CD4-positive, alpha-beta T cell treated with Interleukin-2 at 100 ng/mL for 4 hours (primary cell): Measurements from ENCODE around the gene BAZ2B.
A peak's percentile ranks its signal among the peaks of the same experiment; 100 is the strongest.

ENCODE experiments used
- DNase-seq: peaks from one replicate; pipeline ENCODE4 v3.0.0-alpha.2; 2020; ENCODE audit warnings: low spot score

Gene BAZ2B

GRCh38 chr2:159617100-159617499 lies 752 bp upstream of the BAZ2B start:
- no peak for DNase-seq

- peak; percentile 24 for DNase-seq
Measured at GRCh38 chr2:159615367-159616285, 722 bp downstream of the BAZ2B start.

- no peak for DNase-seq
Measured at GRCh38 chr2:159614534-159615366, 1.6 kb downstream of the BAZ2B start.

- no peak for DNase-seq
Measured at GRCh38 chr2:159613651-159614285, 2.6 kb downstream of the BAZ2B start.

- no peak for DNase-seq
Measured at GRCh38 chr2:159613091-159613490, 3.3 kb downstream of the BAZ2B start.

- no peak for DNase-seq
Measured at GRCh38 chr2:159612255-159612901, 4.0 kb downstream of the BAZ2B start.

GRCh38 chr2:159609811-159610549 lies 6.4 kb downstream of the BAZ2B start:
- DNase-seq = no peak

GRCh38 chr2:159608723-159609308 lies 7.5 kb downstream of the BAZ2B start:
- no peak for DNase-seq

GRCh38 chr2:159608108-159608507 lies 8.2 kb downstream of the BAZ2B start:
- DNase-seq = no peak

GRCh38 chr2:159606287-159606686 lies 10.1 kb downstream of the BAZ2B start:
- no peak for DNase-seq

- no peak for DNase-seq
Measured at GRCh38 chr2:159605441-159606178, 10.7 kb downstream of the BAZ2B start.

GRCh38 chr2:159604159-159604558 lies 12.2 kb downstream of the BAZ2B start:
- DNase-seq = no peak

- DNase-seq = no peak
Measured at GRCh38 chr2:159600752-159601151, 15.6 kb downstream of the BAZ2B start.

GRCh38 chr2:159595410-159596046 lies 20.8 kb downstream of the BAZ2B start:
- DNase-seq = no peak

- no peak for DNase-seq
Measured at GRCh38 chr2:159592441-159592840, 23.9 kb downstream of the BAZ2B start.

GRCh38 chr2:159591221-159591620 lies 25.1 kb downstream of the BAZ2B start:
- no peak for DNase-seq

GRCh38 chr2:159589286-159589685 lies 27.1 kb downstream of the BAZ2B start:
- DNase-seq = no peak

- no peak for DNase-seq
Measured at GRCh38 chr2:159586034-159586433, 30.3 kb downstream of the BAZ2B start.

GRCh38 chr2:159585622-159586021 lies 30.7 kb downstream of the BAZ2B start:
- DNase-seq = no peak

- DNase-seq = no peak
Measured at GRCh38 chr2:159584796-159585195, 31.6 kb downstream of the BAZ2B start.
